Stimulated activated CD8-positive, alpha-beta memory T cell treated with anti-CD3 and anti-CD28 coated beads, Interleukin-4, amount 100 ng/mL, for 4 hours (primary cell): ENCODE data around the gene GRPR.
"Not testable (repeated sequence)": the region's sequence is repeated elsewhere in the genome, so short reads cannot be mapped to it uniquely, and the experiment has no call there.

ENCODE experiments used
- DNase-seq, 2 donors: peaks; one replicate each; pipeline ENCODE4 v3.0.0-alpha.2; 2020; ENCODE audit warnings: low read depth in 2 of 2, low spot score in 1 of 2

GRPR gene

GRCh38 chrX:16175329-16176061 is 52.1 kb downstream of the GRPR start:
- DNase-seq, result no peak

GRCh38 chrX:16177260-16177659 is 53.9 kb downstream of the GRPR start:
- no peak for DNase-seq

DNA sequence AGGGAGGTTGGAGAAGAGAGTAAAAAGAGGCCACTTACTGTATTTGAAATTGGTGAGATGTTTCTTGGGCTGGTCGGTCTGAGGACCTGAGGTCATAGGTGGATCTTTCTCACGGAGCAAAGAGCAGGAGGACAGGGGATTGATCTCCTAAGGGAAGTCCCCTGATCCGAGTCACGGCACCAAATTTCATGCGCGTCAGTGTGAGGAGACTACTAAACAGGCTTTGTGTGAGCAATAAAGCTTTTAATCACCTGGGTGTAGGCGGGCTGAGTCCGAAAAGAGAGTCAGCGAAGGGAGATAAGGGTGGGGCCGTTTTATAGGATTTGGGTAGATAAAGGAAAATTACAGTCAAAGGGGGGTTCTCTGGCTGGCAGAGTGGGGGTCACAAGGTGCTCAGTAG is 60.5 kb downstream of the GRPR start:
- not testable (repeated sequence) for DNase-seq

DNA sequence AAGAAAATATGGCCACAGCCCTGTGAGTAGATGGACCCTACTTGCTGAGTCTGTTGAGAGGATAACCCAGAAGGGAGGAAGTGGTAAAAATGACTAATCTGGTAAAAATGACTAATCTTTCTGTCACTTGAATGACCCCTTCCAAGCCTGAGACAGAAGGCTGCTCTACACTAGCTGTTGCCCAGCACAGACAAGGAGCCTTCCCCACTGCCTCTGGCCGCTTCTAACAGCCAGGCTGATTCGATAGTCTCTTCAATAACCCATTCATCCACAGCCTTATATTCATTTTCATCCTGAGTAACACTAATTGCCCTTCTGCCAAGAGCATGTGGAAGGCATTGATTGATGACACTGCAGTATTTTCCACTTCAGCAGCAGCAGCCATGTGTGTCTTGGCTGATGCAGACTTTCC is 62.4 kb downstream of the GRPR start:
- DNase-seq, result no peak

- no peak for DNase-seq
These were observed 63.1 kb downstream of the GRPR start for GRCh38 chrX:16186380-16187007.

DNA sequence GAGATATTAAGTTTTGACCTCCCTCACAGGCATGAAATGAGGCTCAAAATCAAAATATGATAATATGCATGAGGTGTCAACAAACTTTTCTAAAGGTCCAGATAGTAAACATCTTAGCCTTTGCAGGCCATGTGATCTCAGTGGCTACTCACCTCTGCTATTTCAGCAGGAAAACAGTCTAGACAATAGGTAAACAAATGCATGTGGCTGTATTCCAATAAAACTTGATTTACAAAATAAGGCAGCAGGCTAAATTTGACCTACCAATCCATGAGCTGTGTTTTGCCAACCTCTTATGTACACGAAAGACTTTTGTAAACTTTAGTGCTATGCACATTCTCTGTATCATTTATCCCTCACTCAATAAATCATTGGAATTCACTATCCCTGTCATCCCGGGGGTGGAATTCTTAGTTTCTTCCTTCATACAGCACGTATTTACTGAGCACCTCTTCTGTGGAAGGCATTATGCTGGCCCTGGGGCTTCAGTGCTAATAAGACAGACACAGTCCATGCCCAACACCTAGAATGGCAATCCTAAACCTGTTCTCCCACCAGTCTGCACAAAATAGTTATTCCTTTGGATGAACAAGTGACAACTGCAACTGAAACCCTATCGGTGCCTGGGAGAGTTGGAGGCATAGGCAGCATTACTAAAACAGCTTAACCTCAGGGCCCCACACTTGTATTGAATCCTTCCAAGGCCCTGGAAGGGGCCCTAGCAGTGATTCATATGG is 63.8 kb downstream of the GRPR start:
- DNase-seq, result no peak

GRCh38 chrX:16188687-16189086 is 65.3 kb downstream of the GRPR start:
- DNase-seq, result no peak

GRCh38 chrX:16191605-16192004 is 68.2 kb downstream of the GRPR start:
- DNase-seq, result no peak

DNA sequence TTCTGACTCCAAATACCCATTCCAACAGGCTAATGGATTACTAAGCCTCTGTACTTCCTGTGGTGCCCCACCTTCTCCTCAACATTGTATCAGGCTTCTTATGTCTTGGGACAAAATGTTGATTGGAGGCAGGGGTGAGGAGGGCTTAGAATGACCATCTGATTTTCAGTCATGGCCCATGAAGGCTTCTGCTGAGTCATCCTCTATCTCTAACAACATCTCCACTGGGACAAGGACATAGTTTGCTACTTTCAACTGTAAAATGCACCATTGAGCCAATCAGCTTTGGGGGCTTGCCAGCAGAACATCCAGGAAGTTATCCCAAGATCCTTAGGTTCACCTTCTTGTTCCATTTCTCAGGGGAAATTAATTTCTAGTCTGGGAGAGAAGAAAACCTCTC is 73.5 kb downstream of the GRPR start:
- DNase-seq, result no peak

- DNase-seq, result no peak
These were observed 76.0 kb downstream of the GRPR start for GRCh38 chrX:16199343-16199742.

DNA sequence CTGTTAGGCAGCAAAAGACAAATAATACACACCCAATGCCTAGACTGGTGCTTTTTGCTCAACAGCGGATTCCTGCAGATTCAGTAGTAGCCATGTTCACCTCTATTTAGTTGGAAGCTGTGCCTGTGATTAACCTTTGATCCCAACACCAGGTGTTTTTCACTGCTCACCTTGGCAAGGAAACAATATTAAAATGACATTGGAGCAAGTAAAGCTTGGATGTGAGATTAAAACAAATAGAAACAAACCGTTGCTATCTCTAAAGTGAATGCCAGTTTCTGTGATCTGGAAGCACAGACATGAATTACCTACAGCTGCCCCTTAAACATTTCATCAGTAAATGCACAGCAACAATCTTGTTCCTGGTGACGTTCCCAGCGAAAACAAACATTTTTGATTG is 79.6 kb downstream of the GRPR start:
- no peak for DNase-seq
